Cardiac ventricle fibroblast (primary cell): ENCODE results near the gene GAGE10. TPM values are rescaled to one million over a fixed set of nuclear protein-coding genes. Genes with fewer than 3 reads are reported as not detected.

Experiments used
- total RNA-seq: library from RNA; depleted of rRNA; stranded (reverse); fragments of >200 nt; gene quantifications from 2 replicates; pipeline ENCODE4 v1.2.3, GENCODE V29; 2015

Gene GAGE10, protein sequence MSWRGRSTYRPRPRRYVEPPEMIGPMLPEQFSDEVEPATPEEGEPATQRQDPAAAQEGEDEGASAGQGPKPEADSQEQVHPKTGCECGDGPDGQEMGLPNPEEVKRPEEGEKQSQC
- not detected in 2 replicates for total RNA-seq

DNA sequence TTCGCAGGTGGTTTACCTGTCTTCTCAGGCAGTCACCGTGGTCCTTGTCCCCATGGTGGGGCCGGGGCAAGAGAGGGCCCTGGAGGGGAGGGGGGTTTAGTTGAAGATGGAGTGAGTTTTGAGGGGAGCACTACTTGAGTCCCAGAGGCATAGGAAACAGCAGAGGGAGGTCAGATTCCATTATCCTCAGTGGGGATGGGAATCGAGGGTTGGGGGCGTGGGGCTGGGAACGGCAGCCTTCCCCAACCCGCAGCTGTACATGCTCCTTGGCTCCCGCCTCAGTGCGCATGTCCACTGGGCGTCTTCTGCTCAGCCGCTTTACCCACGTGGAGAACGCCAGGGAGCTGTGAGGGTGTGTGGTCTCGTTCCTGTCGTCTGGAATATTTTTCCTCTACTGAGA lies at the start of gene GAGE10:
Gene GAGE10, plus strand, starts transcription at position 301 of the 400 bp plus-strand sequence. CDS start 1,214 bp downstream, outside the sequence.

DNA sequence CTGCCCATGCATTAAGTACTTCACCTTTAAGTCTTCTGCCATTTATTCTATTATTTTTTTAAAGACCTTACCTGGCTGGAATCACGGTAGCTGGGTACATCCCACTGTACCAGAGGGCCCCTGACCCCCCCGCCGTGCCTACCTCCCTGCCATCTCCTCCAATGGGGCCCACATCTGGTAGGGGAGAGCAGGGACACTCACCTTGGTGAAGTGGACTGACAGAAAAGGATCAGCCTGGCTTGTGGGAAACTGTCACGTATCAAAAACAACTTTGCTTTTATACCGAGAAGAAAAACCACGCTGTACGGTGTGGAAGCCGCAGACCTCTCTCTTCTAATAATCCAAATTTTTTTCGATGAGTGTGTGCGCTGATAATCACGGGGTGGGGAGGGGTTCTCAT lies 39.0 kb upstream of the GAGE10 start, which contains the start of gene FOXP3:
Gene FOXP3, minus strand, starts transcription at position 251 of the 400 bp plus-strand sequence. CDS start 6,205 bp downstream, outside the sequence.

DNA sequence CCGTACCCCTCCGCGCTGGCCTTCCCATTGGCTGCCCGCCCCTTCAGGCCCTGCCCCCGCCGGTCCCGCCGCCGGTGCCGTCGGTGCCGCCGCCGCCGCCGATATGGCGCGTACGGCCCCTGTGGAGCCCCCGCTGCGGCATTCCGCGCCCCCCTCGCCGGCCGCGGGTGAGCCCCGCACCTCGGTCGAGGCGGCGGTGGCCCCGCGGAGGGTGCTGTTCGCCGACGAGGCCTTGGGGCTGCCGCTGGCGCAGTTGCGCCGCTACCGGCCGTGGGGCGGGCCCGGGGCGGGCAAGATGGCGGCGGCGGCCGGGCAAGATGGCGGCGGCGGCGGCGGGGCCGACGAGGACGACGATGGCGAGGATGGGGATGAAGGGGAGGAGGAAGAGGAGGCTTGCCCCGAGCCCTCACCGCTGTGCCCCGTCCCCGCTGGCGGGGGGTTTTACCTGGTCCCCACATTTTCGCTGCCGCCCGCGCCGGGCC lies 33.6 kb upstream of the GAGE10 start, which contains the start of gene PPP1R3F:
Gene PPP1R3F, plus strand, starts transcription at position 27 of the 482 bp plus-strand sequence. Its CDS starts 77 bp downstream, at position 104.

DNA sequence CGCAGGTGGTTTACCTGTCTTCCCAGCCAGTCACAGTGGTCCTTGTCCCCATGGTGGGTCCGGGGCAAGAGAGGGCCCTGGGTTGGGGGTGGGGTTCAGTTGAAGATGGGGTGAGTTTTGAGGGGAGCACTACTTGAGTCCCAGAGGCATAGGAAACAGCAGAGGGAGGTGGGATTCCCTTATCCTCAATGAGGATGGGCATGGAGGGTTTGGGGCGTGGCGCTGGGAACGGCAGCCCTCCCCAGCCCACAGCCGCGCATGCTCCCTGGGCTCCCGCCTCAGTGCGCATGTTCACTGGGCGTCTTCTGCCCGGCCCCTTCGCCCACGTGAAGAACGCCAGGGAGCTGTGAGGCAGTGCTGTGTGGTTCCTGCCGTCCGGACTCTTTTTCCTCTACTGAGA lies 18.3 kb downstream of the GAGE10 start, which contains the start of gene GAGE12J:
Gene GAGE12J, plus strand, starts transcription at position 301 of the 400 bp plus-strand sequence. CDS start 1,157 bp downstream, outside the sequence.

DNA sequence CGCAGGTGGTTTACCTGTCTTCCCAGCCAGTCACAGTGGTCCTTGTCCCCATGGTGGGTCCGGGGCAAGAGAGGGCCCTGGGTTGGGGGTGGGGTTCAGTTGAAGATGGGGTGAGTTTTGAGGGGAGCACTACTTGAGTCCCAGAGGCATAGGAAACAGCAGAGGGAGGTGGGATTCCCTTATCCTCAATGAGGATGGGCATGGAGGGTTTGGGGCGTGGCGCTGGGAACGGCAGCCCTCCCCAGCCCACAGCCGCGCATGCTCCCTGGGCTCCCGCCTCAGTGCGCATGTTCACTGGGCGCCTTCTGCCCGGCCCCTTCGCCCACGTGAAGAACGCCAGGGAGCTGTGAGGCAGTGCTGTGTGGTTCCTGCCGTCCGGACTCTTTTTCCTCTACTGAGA lies 27.8 kb downstream of the GAGE10 start, which contains the start of gene GAGE13:
Gene GAGE13, plus strand, starts transcription at position 301 of the 400 bp plus-strand sequence. CDS start 1,156 bp downstream, outside the sequence.

Other genes starting within 250 kb of the GAGE10 start
- 2.0 and 2.5 TPM in 2 replicates for gene CCDC120, start 244.6 kb upstream of the GAGE10 start, total RNA-seq
- 34.3 and 36.7 TPM in 2 replicates for gene PRAF2, start 229.6 kb upstream of the GAGE10 start, total RNA-seq
- gene WDR45, start 223.8 kb upstream of the GAGE10 start, total RNA-seq: 64.5 and 72.1 TPM in 2 replicates
- 16.2 and 17.3 TPM in 2 replicates for gene GPKOW, start 179.9 kb upstream of the GAGE10 start, total RNA-seq
- 0.19 and 0.54 TPM in 2 replicates for gene MAGIX, start 140.9 kb upstream of the GAGE10 start, total RNA-seq
- 41.1 and 44.0 TPM in 2 replicates for gene PLP2, start 131.7 kb upstream of the GAGE10 start, total RNA-seq
- 11.3 and 17.2 TPM in 2 replicates for gene PRICKLE3, start 117.3 kb upstream of the GAGE10 start, total RNA-seq
- gene SYP, start 103.5 kb upstream of the GAGE10 start, total RNA-seq: 0.19 and 0.78 TPM in 2 replicates
- not detected in 2 replicates for gene CACNA1F, start 70.3 kb upstream of the GAGE10 start, total RNA-seq
- gene CCDC22, start 68.2 kb upstream of the GAGE10 start, total RNA-seq: 8.8 and 9.9 TPM in 2 replicates
- not detected in 2 replicates for gene FOXP3, start 38.9 kb upstream of the GAGE10 start, total RNA-seq
- 4.5 and 7.2 TPM in 2 replicates for gene PPP1R3F, start 33.9 kb upstream of the GAGE10 start, total RNA-seq
- gene GAGE12J, start 18.4 kb downstream of the GAGE10 start, total RNA-seq: not detected in 2 replicates
- gene GAGE13, start 27.9 kb downstream of the GAGE10 start, total RNA-seq: not detected in 2 replicates
- not detected in 2 replicates for gene GAGE12C, start 228.5 kb downstream of the GAGE10 start, total RNA-seq
- not detected in 2 replicates for gene GAGE12D, start 238.1 kb downstream of the GAGE10 start, total RNA-seq
- gene GAGE12E, start 247.6 kb downstream of the GAGE10 start, total RNA-seq: not detected in 2 replicates